CD4-positive, alpha-beta T cell (primary cell): ENCODE measurements around the gene NME8. TPM values are rescaled to one million over a fixed set of nuclear protein-coding genes. Genes with fewer than 3 reads are reported as not detected.

Experiments
- ATAC-seq: fragments of 200-7000 bp; cut with Tn5 transposase; one replicate; pipeline ENCODE4 v1.10.0; 2022; ENCODE audit warnings: mild to moderate bottlenecking; ENCODE audit not compliant: poor library complexity
- CTCF ChIA-PET: fragments of 350-600 bp; sonication (Branson Sonifier 250); formaldehyde crosslinking; loops from one replicate; lab custom pipeline; 2021; ENCODE audit warnings: antibody characterized with exemption, inconsistent platforms; lab: Charles Lee
- POLR2A ChIA-PET: fragments of 350-600 bp; sonication (Branson Sonifier 250); formaldehyde crosslinking; loops from one replicate; lab custom pipeline; 2021; ENCODE audit warnings: antibody characterized with exemption, inconsistent platforms; lab: Charles Lee
- DNase-seq, 14 experiments: peaks; one replicate each; pipeline ENCODE4 v3.0.0-alpha.2; 2013 to 2020; ENCODE audit warnings: mixed read lengths in 2 of 14
- H3K27ac ChIP-seq, 2 donors: one replicate each; pipeline versions ENCODE4 v1.5.1 to v1.7.0; 2013; ENCODE audit warnings: low read length in 2 of 2, low read depth in 1 of 2, mild to moderate bottlenecking in 1 of 2
- H3K27me3 ChIP-seq, 2 experiments: 1 replicate in 1 of 2; 2 replicates in 1 of 2; pipeline versions ENCODE4 v1.6.1 to v1.7.0; 2013; ENCODE audit warnings: low read length in 2 of 2, control low read depth in 1 of 2, mild to moderate bottlenecking in 1 of 2, moderate library complexity in 1 of 2; ENCODE audit not compliant: insufficient read depth in 2 of 2, control insufficient read depth in 1 of 2
- H3K36me3 ChIP-seq: one replicate; pipeline ENCODE4 v1.6.1; 2013; ENCODE audit warnings: low read length, control low read depth; ENCODE audit not compliant: insufficient read depth
- H3K4me1 ChIP-seq: one replicate; pipeline ENCODE4 v1.6.1; 2013; ENCODE audit warnings: low read length, control low read depth; ENCODE audit not compliant: insufficient read depth
- H3K4me3 ChIP-seq: one replicate; pipeline ENCODE4 v1.5.1; 2013; ENCODE audit warnings: mild to moderate bottlenecking, low read length, moderate library complexity
- H3K9me3 ChIP-seq, 2 experiments: 1 replicate in 1 of 2; 2 replicates in 1 of 2; pipeline versions ENCODE4 v1.6.1 to v1.7.0; 2013; ENCODE audit warnings: low read length in 2 of 2, mild to moderate bottlenecking in 2 of 2, control low read depth in 1 of 2, moderate library complexity in 1 of 2; ENCODE audit not compliant: control insufficient read depth in 1 of 2, insufficient read depth in 1 of 2
- H3K27ac Mint-ChIP-seq: one replicate; pipeline ENCODE4 v1.8.0; 2020; ENCODE audit warnings: mixed read lengths
- H3K27me3 Mint-ChIP-seq: one replicate; pipeline ENCODE4 v1.8.0; 2021; ENCODE audit warnings: mixed read lengths
- H3K36me3 Mint-ChIP-seq: one replicate; pipeline ENCODE4 v1.8.0; 2021; ENCODE audit warnings: low read depth, mixed read lengths
- H3K4me1 Mint-ChIP-seq: one replicate; pipeline ENCODE4 v1.8.0; 2021; ENCODE audit warnings: low read depth, mixed read lengths
- H3K4me3 Mint-ChIP-seq: one replicate; pipeline ENCODE4 v1.8.0; 2020; ENCODE audit warnings: mild to moderate bottlenecking, mixed read lengths
- H3K9me3 Mint-ChIP-seq: one replicate; pipeline ENCODE4 v1.8.0; 2020; ENCODE audit warnings: mixed read lengths
- intact Hi-C, 2 experiments: fragments of 100-400 bp; cut with DNase I in 1 of 2; cut with micrococcal nuclease in 1 of 2; formaldehyde crosslinking; loops; one replicate each; pipeline versions ENCODE4 v1.15.1 to v1.9.0; 2023 to 2025; cut with DNase I, micrococcal nuclease
- total RNA-seq, 174 experiments: library from RNA in 2 of 174; stranded (reverse) in 2 of 174; gene quantifications; one replicate each; pipeline ENCODE4 v1.2.3 and lab custom pipeline; 2021 to 2026
- TF ChIP-seq, protein P1 (sequence below): fragments of 200-600 bp; IDR thresholded peaks from one replicate; pipeline ENCODE4 v1.8.0; 2022; ENCODE audit warnings: antibody characterized with exemption, mild to moderate bottlenecking

Gene NME8
- total RNA-seq, 2 experiments from 2014 or later, result not detected

DNA sequence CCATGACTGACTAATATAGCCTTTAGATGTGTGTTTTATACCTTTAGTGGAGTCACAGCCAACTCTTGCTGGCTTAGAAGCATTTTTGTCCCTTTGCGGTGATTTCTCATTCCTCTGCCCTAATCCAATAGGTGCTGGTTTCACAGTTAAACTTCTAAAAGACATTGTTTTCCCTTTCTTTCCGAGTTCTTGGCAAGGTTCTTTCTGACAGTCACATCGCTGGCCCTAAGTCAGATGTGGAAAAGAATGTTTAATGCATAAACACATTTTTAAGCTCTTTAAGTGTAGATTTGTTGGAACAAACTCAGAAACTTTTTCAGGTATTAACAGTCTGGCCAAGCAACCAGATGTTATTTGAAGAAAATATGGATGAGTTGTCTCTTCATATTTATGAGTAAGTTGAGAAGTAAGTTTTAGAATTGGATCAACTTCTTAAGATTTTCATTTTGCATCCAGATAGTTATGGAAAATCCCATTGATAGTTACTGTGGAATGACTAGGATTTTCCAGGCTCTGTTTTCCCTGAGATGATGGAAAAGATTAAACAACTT is 76.2 kb downstream of the NME8 start:
- DNase-seq (no peak), ATAC-seq (no peak)
- no peak overlapping the region for H3K4me3 Mint-ChIP-seq
- H3K4me3 ChIP-seq, result no peak overlapping the region
- TF ChIP-seq, protein P1, sequence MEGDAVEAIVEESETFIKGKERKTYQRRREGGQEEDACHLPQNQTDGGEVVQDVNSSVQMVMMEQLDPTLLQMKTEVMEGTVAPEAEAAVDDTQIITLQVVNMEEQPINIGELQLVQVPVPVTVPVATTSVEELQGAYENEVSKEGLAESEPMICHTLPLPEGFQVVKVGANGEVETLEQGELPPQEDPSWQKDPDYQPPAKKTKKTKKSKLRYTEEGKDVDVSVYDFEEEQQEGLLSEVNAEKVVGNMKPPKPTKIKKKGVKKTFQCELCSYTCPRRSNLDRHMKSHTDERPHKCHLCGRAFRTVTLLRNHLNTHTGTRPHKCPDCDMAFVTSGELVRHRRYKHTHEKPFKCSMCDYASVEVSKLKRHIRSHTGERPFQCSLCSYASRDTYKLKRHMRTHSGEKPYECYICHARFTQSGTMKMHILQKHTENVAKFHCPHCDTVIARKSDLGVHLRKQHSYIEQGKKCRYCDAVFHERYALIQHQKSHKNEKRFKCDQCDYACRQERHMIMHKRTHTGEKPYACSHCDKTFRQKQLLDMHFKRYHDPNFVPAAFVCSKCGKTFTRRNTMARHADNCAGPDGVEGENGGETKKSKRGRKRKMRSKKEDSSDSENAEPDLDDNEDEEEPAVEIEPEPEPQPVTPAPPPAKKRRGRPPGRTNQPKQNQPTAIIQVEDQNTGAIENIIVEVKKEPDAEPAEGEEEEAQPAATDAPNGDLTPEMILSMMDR, result no peak
- peaks cover 31% of the 10 kb centered on the region for H3K27me3 Mint-ChIP-seq
- H3K27ac Mint-ChIP-seq, result no peak overlapping the region
- H3K36me3 ChIP-seq, result no peaks in the 10 kb centered on the region
- H3K27me3 ChIP-seq, result peaks cover 24 to 34% of the 10 kb centered on the region in 2 experiments
- H3K27ac ChIP-seq, result no peak overlapping the region
- no peaks in the 10 kb centered on the region for H3K36me3 Mint-ChIP-seq
- H3K9me3 Mint-ChIP-seq, result peaks cover 4% of the 10 kb centered on the region
- intact Hi-C loops, result no loop called here
- ChIA-PET POLR2A (no interaction called here), CTCF (no interaction called here)
- H3K4me1 Mint-ChIP-seq, result peaks cover 6% of the 10 kb centered on the region
- H3K4me1 ChIP-seq, result peaks cover 6% of the 10 kb centered on the region
- H3K9me3 ChIP-seq, result peaks cover 0 to 4% of the 10 kb centered on the region in 2 experiments

- intact Hi-C loops, result no loop called here
- peaks cover 6% of the 10 kb centered on the region for H3K4me1 ChIP-seq
- H3K27ac Mint-ChIP-seq, result no peak overlapping the region
- ATAC-seq, result no peak
- POLR2A ChIA-PET, result no interaction called here
- H3K4me3 ChIP-seq, result no peak overlapping the region
- H3K4me3 Mint-ChIP-seq, result no peak overlapping the region
- CTCF ChIA-PET, result no interaction called here
- TF ChIP-seq, protein P1, result no peak
- peaks cover 21% of the 10 kb centered on the region for H3K27me3 Mint-ChIP-seq
- H3K4me1 Mint-ChIP-seq, result peaks cover under 1% of the 10 kb centered on the region
- no peaks in the 10 kb centered on the region for H3K36me3 ChIP-seq
- H3K9me3 Mint-ChIP-seq, result peaks cover 4% of the 10 kb centered on the region
- peaks cover 20 to 25% of the 10 kb centered on the region in 2 experiments for H3K27me3 ChIP-seq
- H3K36me3 Mint-ChIP-seq, result no peaks in the 10 kb centered on the region
- H3K9me3 ChIP-seq, result peaks cover 0 to 4% of the 10 kb centered on the region in 2 experiments
- H3K27ac ChIP-seq, result no peak overlapping the region
- no peak for DNase-seq
Observed at GRCh38 chr7:37925620-37926019, 77.2 kb downstream of the NME8 start.

DNA sequence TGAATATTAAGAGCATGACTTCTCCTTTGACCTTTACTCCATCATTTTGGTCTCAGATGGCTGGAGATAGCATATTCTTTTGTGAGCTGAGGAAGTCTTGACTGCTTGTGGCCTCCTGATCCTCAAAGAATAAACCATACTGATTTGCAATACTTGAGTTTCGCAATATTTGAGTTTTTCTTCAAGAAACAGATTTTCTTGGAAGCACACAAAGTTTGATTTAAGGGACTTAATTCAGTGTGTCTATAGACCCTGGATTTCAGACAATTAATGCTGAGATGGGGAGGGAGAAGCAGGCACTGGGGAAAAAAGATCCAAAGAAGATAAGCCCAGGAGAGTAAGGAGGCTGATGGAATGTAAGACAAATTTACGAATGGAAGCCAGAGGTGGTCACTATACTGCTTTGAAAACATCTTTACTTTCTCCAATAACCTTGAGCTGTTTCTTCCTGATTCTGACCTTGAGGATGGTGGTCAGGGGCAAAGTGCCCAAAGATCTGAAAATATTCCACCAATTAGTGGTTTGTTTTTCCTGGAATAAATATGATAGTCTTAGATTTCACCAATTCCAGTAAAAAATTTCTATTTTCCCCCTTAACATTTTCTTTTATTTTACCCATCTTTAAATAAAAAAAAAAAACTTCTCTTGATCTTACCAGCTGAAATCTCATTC is 79.5 kb downstream of the NME8 start:
- Mint-ChIP-seq H3K27me3 (peaks cover 6% of the 10 kb centered on the region), H3K9me3 (peaks cover 4% of the 10 kb centered on the region), H3K4me3 (no peak overlapping the region), H3K36me3 (no peaks in the 10 kb centered on the region), H3K4me1 (no peaks in the 10 kb centered on the region), H3K27ac (no peak overlapping the region)
- intact Hi-C loops, result no loop called here
- ATAC-seq (no peak), DNase-seq (no peak)
- H3K36me3 ChIP-seq, result no peaks in the 10 kb centered on the region
- no peak overlapping the region for H3K4me3 ChIP-seq
- POLR2A ChIA-PET, result no interaction called here
- peaks cover 4 to 12% of the 10 kb centered on the region in 2 experiments for H3K27me3 ChIP-seq
- CTCF ChIA-PET, result no interaction called here
- no peaks in the 10 kb centered on the region for H3K9me3 ChIP-seq
- H3K4me1 ChIP-seq, result no peaks in the 10 kb centered on the region
- no peak overlapping the region for H3K27ac ChIP-seq
- TF ChIP-seq, protein P1, result no peak
